Aorta (tissue), 5 donors: ENCODE measurements around the gene SPTBN1. TPM values are rescaled to one million over a fixed set of nuclear protein-coding genes. Genes with fewer than 3 reads are reported as not detected.

Source experiments
- ATAC-seq: fragments of 200-7000 bp; cut with Tn5 transposase; one replicate; pipeline ENCODE4 v1.9.1; 2022; ENCODE audit warnings: moderate library complexity; ENCODE audit not compliant: low FRiP score
- DNase-seq, 2 donors: peaks; one replicate each; pipeline ENCODE4 v3.0.0-alpha.2; 2020
- H3K27ac ChIP-seq, 2 donors: one replicate each; pipeline ENCODE4 v1.5.1; 2013; ENCODE audit warnings: low read length in 2 of 2, mild to moderate bottlenecking in 2 of 2, moderate library complexity in 2 of 2, control low read depth in 1 of 2, inconsistent platforms in 1 of 2, low read depth in 1 of 2
- H3K27me3 ChIP-seq, 2 donors: one replicate each; pipeline ENCODE4 v1.6.1; 2013; ENCODE audit warnings: control low read depth in 1 of 2, low read length in 1 of 2, mild to moderate bottlenecking in 1 of 2, moderate library complexity in 1 of 2; ENCODE audit not compliant: insufficient read depth in 2 of 2, control insufficient read depth in 1 of 2
- H3K36me3 ChIP-seq, 2 donors: one replicate each; pipeline ENCODE4 v1.6.1; 2013; ENCODE audit warnings: control low read depth in 1 of 2, low read length in 1 of 2, mild to moderate bottlenecking in 1 of 2; ENCODE audit not compliant: insufficient read depth in 2 of 2, control insufficient read depth in 1 of 2
- H3K4me1 ChIP-seq, 2 donors: one replicate each; pipeline ENCODE4 v1.6.1; 2013; ENCODE audit warnings: low read length in 2 of 2, control low read depth in 1 of 2, mild to moderate bottlenecking in 1 of 2, moderate library complexity in 1 of 2; ENCODE audit not compliant: insufficient read depth in 2 of 2, control insufficient read depth in 1 of 2
- H3K4me3 ChIP-seq, 2 donors: one replicate each; pipeline ENCODE4 v1.5.1; 2013; ENCODE audit warnings: low read length in 2 of 2, control low read depth in 1 of 2, mild to moderate bottlenecking in 1 of 2
- H3K9me3 ChIP-seq: one replicate; pipeline ENCODE4 v1.6.1; 2013; ENCODE audit warnings: mild to moderate bottlenecking, low read length; ENCODE audit not compliant: control insufficient read depth
- WGBS, 2 donors: extraction: QIAGEN DNeasy Blood & Tissue Kit; methylation state at CpG; one replicate each; pipeline ENCODE4 v1.1.7; 2013; 5-methylcytosine and 5-hydroxymethylcytosine counted together
- intact Hi-C, 2 donors: fragments of 100-400 bp; cut with DNase I; formaldehyde crosslinking; loops; one replicate each; pipeline versions ENCODE4 v1.14.2 to v1.15.0; 2022
- polyA plus RNA-seq, 2 donors: library from polyadenylated mRNA; stranded (reverse); fragments of 200-250 nt; gene quantifications; one replicate each; pipeline ENCODE4 v1.2.3, GENCODE V29; 2013
- total RNA-seq, 2 donors: library from RNA; stranded (reverse); fragmentation: NEBNext Ultra II Directional; extraction: Animal tissue kit (Norgen Biotek cat#: 25700); gene quantifications; one replicate each; pipeline ENCODE4 v1.2.1, GENCODE V29; 2021
- donor health status: healthy with polysubstance abuse.
- donor health status: Bipolar disorder and iron deficiency.
- donor health status: DM: no; HTN: no; CAD: no.
- donor health status: DM: no; HTN: no; CAD: no.
- donor health status: DM: yes; HTN: yes; CAD: no.

Gene SPTBN1
- total and polyA plus RNA-seq, 4 donors: 84.9 to 540 (median 218) TPM

DNA sequence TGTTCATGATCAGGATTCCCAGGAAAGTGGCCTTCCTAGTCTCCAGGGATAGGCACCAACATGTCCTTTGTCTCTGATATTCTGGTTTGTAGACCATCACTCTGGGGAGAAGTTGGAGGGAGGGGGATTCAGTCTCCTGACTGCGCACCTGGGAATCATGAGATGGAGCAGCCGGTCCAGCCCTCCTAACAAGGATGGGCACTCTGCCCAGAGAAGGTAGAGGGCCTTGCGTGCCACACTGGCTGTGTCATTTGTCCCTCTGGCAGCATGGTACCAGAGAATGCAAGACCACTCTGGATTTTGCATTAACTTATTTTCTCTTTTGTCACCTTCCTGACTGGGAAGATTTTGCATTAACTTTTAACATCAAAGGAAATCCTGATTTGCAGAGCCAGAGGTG lies 192.1 kb downstream of the SPTBN1 start:
- H3K9me3 ChIP-seq: no peaks in the 10 kb centered on the region
- H3K27ac ChIP-seq: no peak overlapping the region
- intact Hi-C loops: no loop called here
- H3K4me3 ChIP-seq: no peak overlapping the region
- WGBS, 2 donors: 86 to 89% methylated on average over 3 of the region's 3 CpGs
- no peaks in the 10 kb centered on the region for H3K27me3 ChIP-seq
- H3K4me1 ChIP-seq: no peaks in the 10 kb centered on the region
- DNase-seq (no peak), ATAC-seq (no peak)
- H3K36me3 ChIP-seq: peaks cover 12 to 31% of the 10 kb centered on the region in 2 donors

DNA sequence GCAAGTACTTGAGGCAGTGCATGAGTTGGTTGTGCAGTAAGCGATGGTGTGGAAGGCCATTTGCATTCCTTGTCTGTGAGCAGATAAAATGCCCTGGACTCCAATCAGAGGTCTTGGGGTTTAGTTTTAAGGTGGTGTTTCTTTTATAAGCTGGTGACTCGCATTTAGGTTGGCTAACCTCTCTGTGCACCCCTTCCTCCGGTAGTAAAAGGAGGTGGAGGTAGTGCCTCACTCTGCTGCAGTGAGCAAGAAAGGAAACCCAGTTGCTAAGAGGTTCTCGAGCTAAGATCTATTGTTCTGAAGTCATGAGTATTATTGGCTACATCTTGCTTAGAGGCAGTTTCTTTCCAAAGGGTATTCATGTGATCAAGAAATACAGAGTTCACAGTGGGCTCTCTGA lies 193.1 kb downstream of the SPTBN1 start:
- Histone ChIP-seq H3K27me3 (no peaks in the 10 kb centered on the region), H3K27ac (no peak overlapping the region), H3K4me1 (no peaks in the 10 kb centered on the region), H3K4me3 (no peak overlapping the region), H3K9me3 (no peaks in the 10 kb centered on the region), H3K36me3 (peaks cover 12 to 31% of the 10 kb centered on the region in 2 donors)
- intact Hi-C loops: no loop called here
- ATAC-seq (no peak), DNase-seq (no peak)
- 93 to 95% methylated on average over 4 of the region's 4 CpGs for WGBS, 2 donors

DNA sequence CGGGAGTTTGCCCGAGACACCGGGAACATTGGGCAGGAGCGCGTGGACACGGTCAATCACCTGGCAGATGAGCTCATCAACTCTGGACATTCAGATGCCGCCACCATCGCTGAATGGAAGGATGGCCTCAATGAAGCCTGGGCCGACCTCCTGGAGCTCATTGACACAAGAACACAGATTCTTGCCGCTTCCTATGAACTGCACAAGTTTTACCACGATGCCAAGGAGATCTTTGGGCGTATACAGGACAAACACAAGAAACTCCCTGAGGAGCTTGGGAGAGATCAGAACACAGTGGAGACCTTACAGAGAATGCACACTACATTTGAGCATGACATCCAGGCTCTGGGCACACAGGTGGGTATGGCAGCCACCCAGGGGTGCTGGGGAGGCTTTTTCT lies 193.5 kb downstream of the SPTBN1 start:
- Histone ChIP-seq H3K4me1 (no peaks in the 10 kb centered on the region), H3K4me3 (no peak overlapping the region), H3K27me3 (no peaks in the 10 kb centered on the region), H3K27ac (no peak overlapping the region), H3K36me3 (peaks cover 12 to 30% of the 10 kb centered on the region in 2 donors), H3K9me3 (no peaks in the 10 kb centered on the region)
- no peak for DNase-seq
- 95% methylated on average over 12 of the region's 12 CpGs for WGBS, 2 donors
- ATAC-seq: no peak
- intact Hi-C loops: loop anchor here in 1 of 2 donors (10.0 kb wide), 1 partner anchor 125 kb away; no protein-coding TSS in a partner anchor

- Histone ChIP-seq H3K27ac (no peak overlapping the region), H3K4me3 (no peak overlapping the region), H3K27me3 (no peaks in the 10 kb centered on the region), H3K9me3 (no peaks in the 10 kb centered on the region), H3K4me1 (no peaks in the 10 kb centered on the region), H3K36me3 (peaks cover 12 to 30% of the 10 kb centered on the region in 2 donors)
- intact Hi-C loops: loop anchor here in 1 of 2 donors (10.0 kb wide), 1 partner anchor 126 kb away; no protein-coding TSS in a partner anchor
- no peak for DNase-seq
- WGBS, 2 donors: 91 to 97% methylated on average over 2 of the region's 2 CpGs
- ATAC-seq: no peak
These were observed 194.5 kb downstream of the SPTBN1 start for GRCh38 chr2:54650612-54651011.

DNA sequence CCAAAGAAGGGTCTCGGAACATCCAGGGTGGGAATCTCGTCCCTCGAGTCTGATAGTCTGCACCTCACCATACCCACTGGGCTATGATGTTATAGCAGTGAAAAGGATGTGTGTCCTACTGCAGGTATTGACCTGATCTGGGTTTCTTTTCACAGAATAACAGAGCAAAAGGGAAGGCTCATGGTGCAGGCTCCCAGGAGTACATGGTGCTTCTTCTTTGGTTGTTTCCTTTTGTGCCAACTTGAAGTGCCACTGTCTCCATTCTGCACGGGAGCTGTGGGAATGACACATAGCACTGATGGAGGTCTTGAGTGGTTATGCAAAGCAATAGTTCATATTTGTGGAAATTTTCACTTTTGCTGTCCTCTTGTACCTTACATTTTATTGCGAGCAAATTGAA lies 195.2 kb downstream of the SPTBN1 start:
- H3K27ac ChIP-seq: no peak overlapping the region
- ATAC-seq: no peak
- H3K27me3 ChIP-seq: no peaks in the 10 kb centered on the region
- WGBS, 2 donors: 84 to 85% methylated on average over 5 of the region's 5 CpGs
- H3K4me1 ChIP-seq: no peaks in the 10 kb centered on the region
- intact Hi-C loops: loop anchor here in 1 of 2 donors (10.0 kb wide), 1 partner anchor 126 kb away; no protein-coding TSS in a partner anchor
- H3K9me3 ChIP-seq: no peaks in the 10 kb centered on the region
- peaks cover 10 to 27% of the 10 kb centered on the region in 2 donors for H3K36me3 ChIP-seq
- DNase-seq: no peak
- H3K4me3 ChIP-seq: no peak overlapping the region

DNA sequence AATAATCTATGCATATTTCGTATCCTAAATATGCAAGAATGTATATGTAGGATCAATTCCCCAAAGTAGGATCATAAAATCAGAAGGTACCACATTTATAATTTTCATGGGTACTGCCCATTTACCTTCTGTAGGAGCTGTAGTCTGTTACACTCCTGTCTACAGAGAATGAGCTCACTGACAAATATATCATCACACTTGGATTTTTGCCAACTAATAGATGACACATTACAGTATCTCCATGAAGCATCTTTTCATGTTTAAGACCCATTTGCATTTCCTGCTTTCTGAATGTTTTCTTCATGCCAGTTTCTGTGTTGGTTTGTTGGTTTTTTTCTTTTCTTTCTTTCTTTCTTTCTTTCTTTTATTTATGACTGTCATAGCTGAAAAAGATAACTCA lies 196.4 kb downstream of the SPTBN1 start:
- WGBS, 2 donors: 86 to 95% methylated on average over 1 of the region's 1 CpG
- ATAC-seq (no peak), DNase-seq (no peak)
- no peak overlapping the region for H3K27ac ChIP-seq
- peaks cover 9 to 24% of the 10 kb centered on the region in 2 donors for H3K36me3 ChIP-seq
- H3K4me1 ChIP-seq: no peaks in the 10 kb centered on the region
- intact Hi-C loops: loop anchor here in 1 of 2 donors (10.0 kb wide), 1 partner anchor 128 kb away; no protein-coding TSS in a partner anchor
- H3K4me3 ChIP-seq: no peak overlapping the region
- H3K27me3 ChIP-seq: no peaks in the 10 kb centered on the region
- no peaks in the 10 kb centered on the region for H3K9me3 ChIP-seq

DNA sequence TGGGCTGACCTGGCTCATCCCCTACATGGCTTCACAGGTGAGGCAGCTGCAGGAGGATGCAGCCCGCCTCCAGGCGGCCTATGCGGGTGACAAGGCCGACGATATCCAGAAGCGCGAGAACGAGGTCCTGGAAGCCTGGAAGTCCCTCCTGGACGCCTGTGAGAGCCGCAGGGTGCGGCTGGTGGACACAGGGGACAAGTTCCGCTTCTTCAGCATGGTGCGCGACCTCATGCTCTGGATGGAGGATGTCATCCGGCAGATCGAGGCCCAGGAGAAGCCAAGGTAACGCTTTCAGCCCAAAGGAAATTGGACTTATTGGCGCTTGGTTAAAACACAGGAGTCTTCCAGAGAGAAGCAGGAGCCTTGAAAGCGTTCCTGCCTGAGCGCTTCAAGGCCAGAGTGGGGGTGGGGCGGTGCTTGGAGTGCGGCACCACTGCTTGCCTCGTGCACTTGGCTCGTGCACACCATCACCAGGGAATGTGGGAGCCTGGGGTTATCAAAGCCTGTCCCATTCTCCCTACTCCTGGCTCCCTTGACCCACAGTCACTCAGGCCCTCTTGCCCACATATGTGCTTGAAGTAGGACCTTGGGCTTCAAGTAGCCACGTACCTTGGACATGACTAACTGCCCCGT lies 197.6 kb downstream of the SPTBN1 start:
- DNase-seq (no peak), ATAC-seq (no peak)
- no peak overlapping the region for H3K4me3 ChIP-seq
- intact Hi-C loops: loop anchor here in 1 of 2 donors (10.0 kb wide), 1 partner anchor 129 kb away; no protein-coding TSS in a partner anchor
- H3K9me3 ChIP-seq: no peaks in the 10 kb centered on the region
- no peaks in the 10 kb centered on the region for H3K4me1 ChIP-seq
- 92 to 96% methylated on average over 26 of the region's 26 CpGs for WGBS, 2 donors
- H3K36me3 ChIP-seq: peaks cover 9 to 18% of the 10 kb centered on the region in 2 donors
- H3K27ac ChIP-seq: no peak overlapping the region
- no peaks in the 10 kb centered on the region for H3K27me3 ChIP-seq

- Histone ChIP-seq H3K36me3 (peaks cover 2 to 15% of the 10 kb centered on the region in 2 donors), H3K9me3 (no peaks in the 10 kb centered on the region), H3K4me3 (no peak overlapping the region), H3K27me3 (no peaks in the 10 kb centered on the region), H3K4me1 (no peaks in the 10 kb centered on the region), H3K27ac (no peak overlapping the region)
- intact Hi-C loops: loop anchor here in 1 of 2 donors (10.0 kb wide), 1 partner anchor 130 kb away; no protein-coding TSS in a partner anchor
- no peak for ATAC-seq
- no peak for DNase-seq
- 89 to 90% methylated on average over 14 of the region's 14 CpGs for WGBS, 2 donors
These were observed 199.1 kb downstream of the SPTBN1 start for GRCh38 chr2:54655046-54655809.
